DND-41 (cell line): ENCODE data around the gene B3GLCT.

Source experiments
- CTCF ChIP-seq: IDR thresholded peaks from 2 replicates; pipeline ENCODE4 v1.5.1; 2012; ENCODE audit warnings: borderline replicate concordance, low read length, moderate library complexity, mild to moderate bottlenecking; ENCODE audit not compliant: poor library complexity, severe bottlenecking; ENCODE audit errors: extremely low read depth
- EZH2 ChIP-seq: IDR thresholded peaks from 3 replicates; pipeline ENCODE4 v1.6.1; 2012; ENCODE audit warnings: borderline replicate concordance, low read depth, mild to moderate bottlenecking, moderate library complexity, low read length, inconsistent platforms; ENCODE audit not compliant: severe bottlenecking

GRCh38 chr13:31349156-31349555 is 149.4 kb downstream of the B3GLCT start:
- TF ChIP-seq CTCF: no peak
- no peak for TF ChIP-seq EZH2
